ENCODE results near the gene TMEM82. TPM values are rescaled to one million over a fixed set of nuclear protein-coding genes. Genes with fewer than 3 reads are reported as not detected.
A peak's percentile ranks its signal among the peaks of the same experiment; 100 is the strongest.

The TMEM82 gene
- total RNA-seq, 2 donors from 2014 or later = 11.5 to 17.0 TPM

GRCh38 chr1:15734296-15734695 is 8.0 kb upstream of the TMEM82 start:
- H3K4me3 ChIP-seq = no peak overlapping the region
- H3K36me3 ChIP-seq = peaks cover 9% of the 10 kb centered on the region
- TF ChIP-seq CTCF (IDR thresholded peaks at IDR 0.05) = no peak
- no peaks in the 10 kb centered on the region for H3K27me3 ChIP-seq
- H3K9ac ChIP-seq (ENCODE audit: low read depth in 2 of 2, low read length in 2 of 2) = no peak overlapping the region
- no peaks in the 10 kb centered on the region for H3K9me3 ChIP-seq
- DNase-seq = no peak
- intact Hi-C loops (cut with DNase I) = no loop called here
- H3K27ac ChIP-seq = no peak overlapping the region
- peaks cover 5% of the 10 kb centered on the region for H3K4me1 ChIP-seq

- Histone ChIP-seq H3K9me3 (no peaks in the 10 kb centered on the region), H3K4me1 (peaks cover 5% of the 10 kb centered on the region), H3K4me3 (no peak overlapping the region), H3K27me3 (no peaks in the 10 kb centered on the region), H3K9ac (ENCODE audit: low read depth in 2 of 2, low read length in 2 of 2) (peak overlapping the region; percentile 68 to 92), H3K27ac (no peak overlapping the region), H3K36me3 (peaks cover 9% of the 10 kb centered on the region)
- peak; percentile 34 for DNase-seq
- TF ChIP-seq CTCF (IDR thresholded peaks at IDR 0.05) = no peak
- intact Hi-C loops (cut with DNase I) = no loop called here
Measured at GRCh38 chr1:15734901-15735300, 7.4 kb upstream of the TMEM82 start.

- peaks cover 5% of the 10 kb centered on the region for H3K4me1 ChIP-seq
- no peaks in the 10 kb centered on the region for H3K9me3 ChIP-seq
- intact Hi-C loops (cut with DNase I) = no loop called here
- H3K9ac ChIP-seq (ENCODE audit: low read depth in 2 of 2, low read length in 2 of 2) = peak overlapping the region; percentile 68 to 92
- H3K27me3 ChIP-seq = no peaks in the 10 kb centered on the region
- no peak for DNase-seq
- H3K36me3 ChIP-seq = peaks cover 9% of the 10 kb centered on the region
- peak overlapping the region; percentile 7 for H3K27ac ChIP-seq
- TF ChIP-seq CTCF (IDR thresholded peaks at IDR 0.05) = no peak
- no peak overlapping the region for H3K4me3 ChIP-seq
Measured at GRCh38 chr1:15735304-15736037, 6.8 kb upstream of the TMEM82 start.

- peaks cover 9% of the 10 kb centered on the region for H3K36me3 ChIP-seq
- intact Hi-C loops (cut with DNase I) = no loop called here
- H3K4me3 ChIP-seq = no peak within 1 kb of the TSS
Measured at GRCh38 chr1:15736038-15736891, 6.0 kb upstream of the TMEM82 start, which contains the start of gene SLC25A34. Gene SLC25A34 (plus strand): TSS chr1:15736258. CDS start chr1:15736486, 228 bp downstream.

More at GRCh38 chr1:15736038-15736891, 6.0 kb upstream of the TMEM82 start, which contains the start of gene SLC25A34:
- Histone ChIP-seq H3K9ac (ENCODE audit: low read depth in 2 of 2, low read length in 2 of 2) (peak within 1 kb of the TSS; percentile 68 to 92), H3K4me1 (peaks cover 5% of the 10 kb centered on the region), H3K27ac (peak within 1 kb of the TSS; percentile 7), H3K27me3 (no peaks in the 10 kb centered on the region), H3K9me3 (no peaks in the 10 kb centered on the region)
- no peak for TF ChIP-seq CTCF (IDR thresholded peaks at IDR 0.05)
- DNase-seq = peak; percentile 95

Measured in colonic mucosa (tissue), 4 donors.